Effector CD4-positive, alpha-beta T cell (primary cell): ENCODE measurements around the gene RREB1.
"Not testable (repeated sequence)": the region's sequence is repeated elsewhere in the genome, so short reads cannot be mapped to it uniquely, and the experiment has no call there.

Experiments
- DNase-seq: peaks from one replicate; pipeline ENCODE4 v3.0.0-alpha.2; 2020

Gene RREB1

DNA sequence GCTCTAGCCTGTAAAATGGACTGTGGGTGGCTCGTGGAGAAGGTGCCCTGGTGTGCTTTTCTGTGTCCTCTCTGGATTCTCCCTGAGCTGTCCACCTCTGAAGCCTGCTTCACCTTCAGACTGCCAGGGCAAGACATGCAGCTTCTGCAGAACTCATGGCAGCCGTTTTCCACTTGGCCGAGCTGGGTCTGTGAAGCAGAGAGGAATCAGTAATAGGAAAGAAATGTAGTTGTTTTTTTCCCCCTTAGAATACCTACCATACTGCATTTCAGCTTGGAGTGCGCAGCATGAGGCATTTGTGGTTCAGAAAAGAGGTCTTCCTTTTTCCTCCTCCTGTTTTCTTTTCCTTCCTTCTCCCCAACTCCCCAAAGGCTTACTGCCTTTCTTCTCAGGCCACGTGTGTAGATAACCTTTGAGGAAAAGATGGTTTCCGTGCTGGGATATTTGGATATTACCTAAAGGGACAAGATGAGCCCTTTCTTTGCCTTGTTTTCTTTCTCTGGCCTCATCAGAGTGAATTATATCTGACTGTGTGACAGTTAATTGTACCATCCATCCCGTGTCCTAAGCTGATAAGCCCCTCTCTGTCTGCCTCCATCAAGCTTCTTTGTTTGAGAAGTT lies 39.4 kb downstream of the RREB1 start:
- no peak for DNase-seq

DNA sequence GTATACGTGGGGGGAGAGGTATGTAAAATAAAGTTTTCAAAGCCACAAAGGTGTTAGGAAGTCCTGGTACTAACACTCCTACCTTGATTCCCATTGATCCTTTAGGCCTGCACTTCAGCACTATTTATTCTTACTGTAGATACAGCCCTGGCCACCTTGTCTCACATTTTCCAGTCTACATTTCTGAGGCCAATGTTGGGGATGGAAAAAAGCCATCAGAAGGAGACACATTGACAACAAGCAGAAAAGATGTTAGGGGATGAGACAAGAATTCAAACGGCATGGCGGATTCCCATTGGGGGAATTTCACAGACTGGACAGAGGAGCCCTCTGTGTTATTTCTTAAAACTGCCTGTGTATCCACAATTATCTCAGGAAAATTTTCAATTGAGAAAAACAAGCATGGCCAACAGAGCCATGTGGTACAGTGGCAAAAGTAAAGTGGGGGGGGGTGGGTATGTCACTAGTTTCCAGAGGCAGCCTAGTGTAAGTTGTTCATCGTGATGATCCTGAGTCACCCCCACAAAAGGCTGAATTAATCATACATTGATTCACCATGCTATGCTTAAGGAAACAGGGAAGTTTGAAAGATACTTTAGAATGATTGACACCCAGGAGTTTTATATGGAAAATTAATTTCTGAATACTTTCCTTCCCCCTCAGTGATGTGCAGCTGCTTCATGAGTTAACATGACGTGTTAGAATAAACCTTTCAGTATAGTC lies 40.5 kb downstream of the RREB1 start:
- no peak for DNase-seq

DNA sequence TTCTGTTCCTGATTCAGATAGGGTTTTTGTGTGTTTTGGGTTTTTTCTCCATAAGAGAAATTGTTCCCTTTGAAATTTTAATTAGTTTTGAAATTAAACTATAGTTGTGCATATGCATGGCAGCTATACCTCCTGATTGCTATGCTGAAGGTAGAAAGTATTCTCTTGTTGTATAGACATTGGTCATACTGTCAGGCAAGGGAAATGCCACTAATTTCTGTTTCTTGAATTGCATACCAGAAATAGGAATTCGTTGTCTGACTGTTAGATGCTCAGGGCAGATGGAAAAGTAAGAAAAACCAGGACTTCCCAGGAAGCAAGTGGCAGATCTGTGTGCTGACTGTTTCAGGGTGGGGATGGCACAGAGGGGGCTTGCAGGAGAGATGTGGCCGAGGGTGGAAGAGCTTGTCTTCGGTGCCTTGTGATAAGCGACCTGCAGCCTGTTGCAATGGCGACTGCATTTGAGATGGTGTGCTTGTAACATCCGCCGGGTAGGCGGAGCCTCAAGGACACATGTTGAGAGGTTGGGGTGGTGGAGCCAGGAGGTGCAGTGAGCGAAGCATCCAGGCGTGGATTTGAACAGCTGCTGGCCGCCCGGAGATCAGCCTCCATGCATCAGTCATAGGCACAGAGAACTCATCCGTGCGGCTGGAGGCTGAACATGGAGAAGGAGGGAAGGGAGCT lies 42.8 kb downstream of the RREB1 start:
- DNase-seq: no peak

DNA sequence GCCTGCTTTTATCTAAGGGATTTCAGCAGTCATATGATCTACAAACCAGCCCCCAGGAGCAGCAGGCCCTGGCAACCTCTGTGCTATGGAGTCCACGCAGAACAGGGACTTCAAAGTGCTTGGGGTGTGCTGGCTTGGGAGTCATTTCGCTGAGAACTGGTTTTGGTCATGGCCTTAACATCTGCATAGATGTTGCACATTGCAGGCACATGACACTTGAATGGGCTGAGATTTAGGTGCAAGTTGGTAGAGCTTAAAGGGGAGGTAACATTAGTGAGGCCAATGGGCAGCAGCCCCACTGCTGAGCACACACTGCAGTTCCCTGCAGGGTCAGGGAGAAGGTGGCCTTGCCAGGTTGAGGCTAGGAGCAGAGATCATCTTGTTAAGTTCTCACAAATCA lies 43.6 kb downstream of the RREB1 start:
- no peak for DNase-seq

DNA sequence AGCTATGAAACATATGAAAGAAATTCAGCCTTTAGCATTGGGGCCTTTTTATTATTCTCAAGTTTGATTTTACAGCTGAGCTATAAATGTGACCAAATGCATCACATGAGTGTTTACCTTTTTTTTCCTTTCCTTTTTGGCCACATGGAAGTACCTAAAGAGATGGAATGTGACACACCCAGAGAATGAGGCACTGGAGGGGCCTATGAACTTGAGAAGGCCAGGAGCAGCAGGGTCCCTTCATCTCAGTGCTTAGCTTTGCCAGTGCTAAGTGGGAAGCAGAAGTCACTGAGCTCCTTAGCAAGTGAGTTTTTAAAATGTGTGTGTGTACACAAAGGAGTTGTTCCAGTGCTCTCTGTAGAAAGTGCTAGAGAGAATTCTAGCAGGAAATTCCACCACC lies 44.7 kb downstream of the RREB1 start:
- DNase-seq: no peak

DNA sequence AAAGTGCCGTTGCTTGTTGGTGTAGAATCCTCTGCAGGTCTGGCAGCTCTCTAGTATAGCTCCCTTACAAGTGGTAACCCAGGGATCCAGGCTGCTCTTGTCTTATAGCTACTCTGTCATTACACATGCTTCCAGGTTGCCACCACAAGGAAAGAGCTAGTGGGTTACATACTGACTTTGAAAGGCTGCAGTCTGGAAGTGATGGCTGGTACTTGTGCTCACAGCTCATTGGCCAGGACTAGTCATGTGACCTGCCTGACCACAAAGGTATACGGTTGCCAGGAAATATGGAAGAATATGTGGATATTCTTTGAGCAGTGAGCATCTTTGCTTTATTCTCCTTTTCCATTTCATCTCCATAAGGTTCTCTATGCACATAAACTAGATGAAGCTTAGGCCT lies 46.0 kb downstream of the RREB1 start:
- DNase-seq: no peak

DNA sequence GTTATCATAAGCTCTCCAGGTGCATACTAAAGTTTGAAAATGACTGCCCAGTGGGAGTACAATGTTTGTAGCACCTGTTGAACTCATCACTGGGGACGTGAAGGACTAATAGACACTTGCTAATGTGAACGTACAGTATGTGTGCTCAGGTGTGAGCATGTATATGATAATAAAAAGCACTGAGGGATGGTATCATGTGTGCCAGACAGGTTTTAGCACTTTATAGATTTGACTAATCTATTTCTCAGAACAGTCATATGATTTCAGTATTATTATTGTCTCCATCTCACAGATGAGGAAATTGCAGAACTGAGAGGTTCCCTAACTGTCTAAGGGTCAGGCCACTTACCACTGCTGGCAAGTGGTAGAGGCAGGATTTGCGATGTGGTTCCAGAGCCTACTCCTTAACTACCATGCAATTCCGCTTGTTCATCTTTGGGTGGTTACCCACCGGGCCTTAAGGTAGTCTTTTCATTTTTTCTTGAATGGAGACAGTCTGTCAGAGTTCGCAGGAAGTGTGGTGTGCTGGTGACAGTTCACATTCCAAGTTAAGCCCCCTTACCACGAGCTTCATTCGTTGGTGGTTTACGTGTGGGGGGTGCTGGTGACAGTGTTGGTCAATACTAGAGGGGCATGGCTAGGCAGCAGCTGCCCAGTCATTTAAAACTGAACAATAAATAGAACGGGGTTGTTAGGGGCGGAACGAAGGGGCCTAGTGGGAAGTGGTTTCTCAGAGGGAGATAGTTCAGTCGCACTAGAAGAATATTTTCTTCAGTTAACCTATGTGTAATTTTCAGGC lies 46.8 kb downstream of the RREB1 start:
- no peak for DNase-seq

DNA sequence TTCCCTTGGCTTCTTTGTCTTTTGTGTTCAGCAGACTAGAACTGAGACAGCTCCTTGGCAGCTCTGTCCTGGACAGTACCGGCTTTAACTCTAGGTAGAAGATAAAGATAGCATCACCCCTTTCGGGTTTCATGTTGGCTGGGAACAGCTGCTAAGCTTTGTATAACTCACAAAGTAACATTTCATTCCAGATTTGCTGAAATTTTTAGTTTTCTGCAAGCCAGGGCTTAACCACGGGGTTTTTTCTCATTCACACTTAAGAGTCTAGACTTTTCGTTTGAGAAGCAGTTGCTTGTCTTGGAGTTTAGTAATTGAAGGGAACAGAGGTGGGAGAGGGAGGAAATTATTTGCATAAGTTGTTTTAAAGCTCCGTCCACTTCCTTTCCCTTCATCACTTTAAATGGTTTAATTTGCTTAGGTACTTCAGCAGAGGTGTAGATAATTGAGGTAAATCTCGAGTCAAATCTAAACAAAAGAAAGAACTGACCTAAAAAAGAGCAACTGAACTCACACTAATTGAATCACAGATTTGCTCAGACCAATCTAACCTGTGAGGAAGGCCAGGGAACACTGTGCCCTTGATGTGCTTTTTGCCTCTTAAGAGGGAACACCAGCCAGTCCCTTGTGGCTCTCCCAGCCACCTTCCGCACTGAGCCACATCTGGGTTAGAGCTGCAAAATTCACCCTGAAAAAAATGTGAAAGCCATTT lies 48.3 kb downstream of the RREB1 start:
- DNase-seq: no peak

DNA sequence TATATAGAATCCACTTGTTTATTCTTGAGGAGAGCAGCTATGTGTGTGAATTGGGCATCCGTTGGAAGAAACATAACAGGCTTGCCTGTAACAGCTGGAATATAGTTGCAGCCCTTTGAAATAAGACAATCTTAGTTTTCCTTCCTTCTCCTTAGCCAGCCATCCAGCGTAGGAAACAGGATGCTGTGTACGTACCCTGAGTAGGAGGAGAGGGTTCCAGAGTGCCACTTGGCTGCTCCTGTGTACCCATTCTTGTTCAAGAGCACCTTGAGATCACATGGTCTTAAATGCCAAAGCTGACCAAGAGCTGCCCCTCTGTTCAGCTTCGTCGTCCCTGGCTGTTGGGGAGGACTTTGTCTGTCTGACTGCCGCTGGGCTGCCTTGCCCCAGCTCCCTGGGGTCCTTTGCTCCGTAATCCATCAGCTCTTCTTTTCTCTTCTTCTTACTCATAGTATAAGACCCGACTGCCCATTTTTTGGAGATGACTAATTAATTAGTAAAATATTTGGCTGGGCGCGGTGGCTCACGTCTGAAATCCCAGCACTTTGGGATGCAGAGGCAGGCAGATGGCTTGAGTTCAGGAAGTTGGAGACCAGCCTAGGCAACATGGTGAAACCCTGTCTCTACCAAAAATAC lies 49.0 kb downstream of the RREB1 start:
- DNase-seq: no peak

DNA sequence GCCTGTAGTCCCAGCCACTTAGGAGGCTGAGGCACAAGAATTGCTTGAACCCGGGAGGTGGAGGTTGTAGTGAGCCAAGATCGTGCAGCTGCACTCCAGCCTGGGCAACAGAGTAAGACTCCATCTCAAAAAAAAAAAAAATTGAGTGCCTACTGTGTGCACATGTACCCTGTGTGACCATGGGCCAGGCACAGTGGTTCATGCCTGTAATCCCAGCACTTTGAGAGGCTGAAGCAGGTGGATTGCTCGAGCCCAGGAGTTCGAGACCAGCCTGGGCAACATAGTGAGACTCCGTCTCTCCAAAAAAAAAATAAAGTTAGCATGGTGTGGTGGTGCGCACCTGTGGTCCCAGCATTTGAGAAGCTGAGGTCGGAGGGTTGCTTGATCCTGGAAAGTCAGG lies 49.5 kb downstream of the RREB1 start:
- not testable (repeated sequence) for DNase-seq

DNA sequence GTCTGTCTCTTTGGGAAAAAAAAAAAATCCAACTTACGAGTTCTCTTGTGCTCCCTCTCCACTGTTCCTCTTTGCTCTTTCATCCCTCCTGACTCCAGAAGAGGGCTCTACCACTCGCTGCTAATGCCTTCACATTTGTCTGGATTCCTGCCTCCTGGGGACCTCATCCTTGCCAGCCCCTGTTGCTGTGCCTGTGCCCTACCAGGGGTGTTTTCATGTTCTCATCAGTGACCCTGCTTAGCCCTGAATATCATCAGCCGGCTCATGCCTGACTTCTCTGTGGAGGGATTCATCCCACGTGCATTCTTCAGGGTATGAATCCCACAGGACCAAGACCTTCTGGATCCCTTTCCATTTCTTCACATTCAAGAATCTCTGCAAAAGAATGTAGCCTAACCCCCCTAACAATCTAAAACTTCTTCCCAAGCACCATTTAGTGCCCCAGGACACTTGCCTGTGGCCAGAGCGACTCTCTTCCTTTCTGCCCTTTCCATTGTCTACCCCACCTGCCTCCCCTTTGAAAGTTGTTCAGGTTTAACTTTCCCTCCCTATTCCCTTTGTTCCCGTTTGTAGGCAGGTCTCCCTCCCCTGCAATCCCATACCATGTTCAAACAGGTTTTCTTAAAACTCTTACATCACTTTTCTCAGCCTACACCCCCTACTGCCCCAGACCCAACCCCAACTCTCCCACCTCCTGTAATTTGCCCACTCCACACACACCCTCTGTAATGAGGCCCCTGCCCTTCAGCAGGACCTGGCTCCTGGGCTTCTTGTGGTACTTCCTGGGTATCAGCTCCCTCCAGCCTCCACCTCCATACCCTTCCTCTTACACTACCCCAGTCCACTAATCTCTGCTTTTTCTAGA lies 50.2 kb downstream of the RREB1 start:
- DNase-seq: no peak

DNA sequence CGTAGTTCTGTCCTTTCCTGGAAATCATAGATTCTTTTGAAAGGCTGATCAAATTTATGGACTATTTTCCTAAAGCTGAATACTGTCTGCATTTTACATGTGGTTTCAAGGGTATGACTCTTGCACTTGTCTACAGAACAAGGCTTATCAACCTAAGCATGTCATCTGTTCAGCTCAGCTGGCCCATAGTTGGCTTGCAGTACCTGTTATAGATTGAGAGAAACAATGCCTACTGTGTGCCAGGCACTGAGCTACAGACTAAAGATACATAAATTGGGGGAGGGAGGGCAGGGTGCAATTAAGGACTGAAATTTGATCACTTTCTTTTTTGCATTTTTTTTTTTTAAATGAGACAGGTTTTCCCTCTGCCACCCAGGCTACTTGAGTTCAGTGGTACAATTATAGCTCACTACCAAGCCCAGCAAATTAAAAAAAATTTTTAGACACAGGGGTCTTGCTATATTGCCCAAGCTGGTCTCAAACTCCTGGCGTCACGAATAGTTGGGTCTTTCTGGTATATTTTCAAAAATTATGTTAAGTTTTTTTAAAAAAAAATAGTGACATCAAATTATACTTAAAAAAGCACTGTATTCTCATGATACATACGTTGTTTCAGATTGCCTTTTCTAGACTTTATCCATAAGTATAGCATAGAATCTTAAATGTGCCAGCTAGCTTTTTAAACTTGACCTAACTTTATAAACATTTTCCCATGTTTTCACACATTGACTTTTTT lies 52.2 kb downstream of the RREB1 start:
- DNase-seq: no peak

DNA sequence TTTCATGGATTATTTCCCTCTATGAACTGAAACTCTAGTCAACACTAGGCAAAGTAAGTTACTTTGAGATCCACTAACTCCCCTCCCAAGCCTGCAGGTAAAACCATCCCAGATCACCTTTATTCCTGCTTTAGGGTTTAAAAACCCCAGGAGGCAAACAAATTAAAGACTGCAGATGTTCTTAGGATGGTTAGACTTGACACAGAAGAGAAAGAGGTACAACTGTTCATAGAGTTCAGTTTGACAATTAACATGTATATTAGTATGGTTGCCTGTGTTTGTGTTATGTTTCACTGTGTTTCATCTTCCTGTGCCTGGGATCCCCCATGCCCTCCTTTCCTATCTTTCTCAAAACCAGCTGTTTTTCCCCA lies 53.5 kb downstream of the RREB1 start:
- DNase-seq: no peak

DNA sequence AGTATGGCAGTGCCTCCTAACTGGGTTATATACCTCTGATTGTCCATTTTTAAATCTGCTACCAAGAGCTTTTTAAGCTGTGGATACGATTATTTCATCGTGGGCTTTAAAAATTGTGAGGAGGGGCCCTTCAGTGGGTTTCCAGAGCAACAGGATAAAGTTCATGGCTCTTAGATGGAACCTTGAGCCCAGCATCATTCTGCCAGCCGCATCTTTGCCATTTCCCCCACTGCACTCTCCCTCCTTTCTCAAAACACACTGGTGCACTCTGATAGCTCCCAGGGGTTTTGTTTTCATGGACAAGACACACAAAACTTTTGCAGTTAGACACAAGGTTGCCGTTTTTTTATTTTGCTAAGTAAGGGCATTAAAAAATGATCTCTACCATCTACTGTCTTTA lies 54.1 kb downstream of the RREB1 start:
- DNase-seq: no peak

DNA sequence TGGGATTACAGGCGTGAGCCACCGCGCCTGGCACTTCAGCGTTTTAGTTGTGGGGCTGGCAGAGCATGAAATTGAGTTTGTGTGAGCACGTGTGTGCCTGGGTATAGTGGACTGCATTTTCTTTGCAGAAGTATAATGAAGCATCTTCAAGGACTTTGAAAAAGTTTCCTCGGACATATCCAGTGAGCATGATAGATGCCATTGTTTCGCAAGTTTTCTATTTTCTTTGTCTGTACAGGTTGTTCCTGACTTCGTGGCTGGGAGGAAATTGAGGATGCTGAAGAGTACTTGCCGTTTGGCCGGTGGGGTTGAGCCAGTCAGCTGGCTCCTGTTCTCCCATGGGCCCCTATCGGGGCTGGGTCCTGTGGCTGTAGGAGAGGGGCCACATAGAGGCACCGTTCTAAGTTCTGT lies 55.9 kb downstream of the RREB1 start:
- DNase-seq: no peak

DNA sequence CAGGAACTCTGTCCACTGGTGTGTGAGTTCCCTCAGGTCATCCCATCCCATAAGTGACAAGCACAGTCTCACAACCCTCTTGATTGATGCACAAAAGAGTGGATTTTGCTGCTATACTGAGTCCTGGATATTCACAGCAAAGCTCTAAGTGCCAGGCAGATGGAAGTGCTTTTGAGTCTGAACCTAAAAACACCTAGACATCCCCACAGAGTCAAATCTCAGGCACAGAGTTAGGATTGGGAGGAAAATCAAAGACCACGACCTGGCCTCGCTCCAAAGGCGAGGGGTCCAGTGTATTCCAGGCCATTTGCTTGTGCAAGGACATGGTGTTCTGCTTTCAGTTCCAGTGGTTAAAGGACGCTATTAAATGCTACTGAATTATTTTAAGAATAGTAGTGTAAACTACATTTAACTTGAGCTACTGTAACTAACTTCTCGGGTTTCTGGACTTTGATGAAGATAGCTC lies 56.8 kb downstream of the RREB1 start:
- no peak for DNase-seq

DNA sequence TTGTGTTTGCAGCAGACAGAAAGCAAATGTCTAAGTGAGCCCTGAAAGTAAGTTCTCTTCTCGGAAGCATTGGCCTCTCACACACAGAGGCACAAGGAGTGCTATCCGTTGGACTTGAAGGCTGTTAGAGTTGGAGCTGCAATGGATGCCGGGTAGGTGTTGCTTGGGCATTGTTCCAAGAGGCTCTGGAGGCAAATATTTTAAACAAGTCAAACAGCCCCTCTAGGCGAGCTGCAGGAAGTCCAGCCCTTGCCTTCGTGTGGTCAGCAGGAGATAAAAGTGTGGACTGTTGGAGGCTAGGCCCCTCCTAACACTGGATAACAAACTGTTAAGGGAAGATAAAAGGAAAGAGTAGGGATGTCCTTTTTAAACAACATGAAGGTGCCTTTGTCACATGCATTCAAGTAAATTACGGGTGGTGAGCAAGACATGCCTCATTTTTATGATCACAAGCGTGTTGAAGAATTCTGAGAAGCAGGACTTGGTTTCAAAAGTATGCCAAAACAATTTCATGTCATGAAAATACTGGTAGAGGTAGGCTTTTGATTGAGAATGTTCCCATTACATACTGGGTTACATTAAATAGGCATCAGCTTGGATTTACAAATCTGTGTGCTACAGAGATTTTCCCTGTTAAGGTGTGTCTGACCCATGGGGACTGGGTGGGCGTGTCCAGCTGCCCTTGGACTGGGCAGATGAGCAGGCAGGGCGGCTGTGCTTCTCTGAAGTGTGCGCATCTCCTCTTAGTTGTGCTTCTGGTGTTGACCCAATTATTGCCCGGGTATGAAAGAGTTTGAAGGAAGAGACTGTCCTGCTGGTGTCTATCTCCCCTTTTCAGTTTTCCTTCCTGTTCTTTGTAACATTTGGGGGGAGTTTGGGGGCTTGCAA lies 57.5 kb downstream of the RREB1 start:
- no peak for DNase-seq

DNA sequence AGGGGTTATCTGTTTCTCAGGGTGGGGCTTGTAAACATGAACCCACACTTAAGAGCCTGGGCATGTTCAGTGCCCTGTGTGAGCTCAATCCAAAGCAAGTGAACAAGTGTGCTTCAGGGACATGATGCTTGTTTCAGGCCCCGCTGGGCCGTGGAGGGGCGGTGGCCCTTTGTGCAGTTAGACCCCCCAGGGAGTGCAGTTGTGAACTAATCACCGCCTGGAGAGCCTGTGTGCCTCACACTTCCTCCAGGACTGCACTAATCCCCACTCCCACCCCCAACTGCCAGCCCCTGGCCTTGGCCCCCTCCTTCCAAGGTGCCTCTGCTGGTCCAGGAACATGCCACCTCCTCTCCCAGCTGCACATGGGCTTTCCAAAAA lies 58.1 kb downstream of the RREB1 start:
- no peak for DNase-seq
